ENCODE results near the gene CYTH4.
"Not testable (repeated sequence)": the region's sequence is repeated elsewhere in the genome, so short reads cannot be mapped to it uniquely, and the experiment has no call there.

DNA sequence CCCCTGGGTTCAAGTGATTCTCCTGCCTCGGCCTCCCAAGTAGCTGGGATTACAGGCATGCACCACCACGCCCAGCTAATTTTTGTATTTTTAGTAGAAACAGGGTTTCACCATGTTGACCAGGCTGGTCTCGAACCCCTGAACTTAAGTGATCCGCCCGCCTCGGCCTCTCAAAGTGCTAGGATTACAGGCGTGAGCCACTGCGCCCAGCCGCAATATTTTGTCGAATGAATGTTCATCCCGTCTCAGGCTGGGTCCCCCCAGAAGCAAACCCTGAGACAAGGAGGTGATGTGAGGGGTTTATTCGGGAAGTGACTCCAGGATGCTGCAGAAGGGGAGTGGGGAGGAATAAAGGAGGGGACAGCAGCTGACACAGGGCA, 48.9 kb upstream of the CYTH4 start:
- TF ChIP-seq, protein P1, sequence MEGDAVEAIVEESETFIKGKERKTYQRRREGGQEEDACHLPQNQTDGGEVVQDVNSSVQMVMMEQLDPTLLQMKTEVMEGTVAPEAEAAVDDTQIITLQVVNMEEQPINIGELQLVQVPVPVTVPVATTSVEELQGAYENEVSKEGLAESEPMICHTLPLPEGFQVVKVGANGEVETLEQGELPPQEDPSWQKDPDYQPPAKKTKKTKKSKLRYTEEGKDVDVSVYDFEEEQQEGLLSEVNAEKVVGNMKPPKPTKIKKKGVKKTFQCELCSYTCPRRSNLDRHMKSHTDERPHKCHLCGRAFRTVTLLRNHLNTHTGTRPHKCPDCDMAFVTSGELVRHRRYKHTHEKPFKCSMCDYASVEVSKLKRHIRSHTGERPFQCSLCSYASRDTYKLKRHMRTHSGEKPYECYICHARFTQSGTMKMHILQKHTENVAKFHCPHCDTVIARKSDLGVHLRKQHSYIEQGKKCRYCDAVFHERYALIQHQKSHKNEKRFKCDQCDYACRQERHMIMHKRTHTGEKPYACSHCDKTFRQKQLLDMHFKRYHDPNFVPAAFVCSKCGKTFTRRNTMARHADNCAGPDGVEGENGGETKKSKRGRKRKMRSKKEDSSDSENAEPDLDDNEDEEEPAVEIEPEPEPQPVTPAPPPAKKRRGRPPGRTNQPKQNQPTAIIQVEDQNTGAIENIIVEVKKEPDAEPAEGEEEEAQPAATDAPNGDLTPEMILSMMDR (conservative IDR thresholded peaks at IDR 0.05; ENCODE audit: low read length), result not testable (repeated sequence)
- TF ChIP-seq EZH2phosphoT487 (IDR thresholded peaks at IDR 0.05; ENCODE audit: borderline replicate concordance, low read depth, low read length), result not testable (repeated sequence)

Measured in OCI-LY7 (cell line).